Colon (tissue), 2 donors: ENCODE data around the gene SYT11.
A peak's percentile ranks its signal among the peaks of the same experiment; 100 is the strongest.
"Not testable (repeated sequence)": the region's sequence is repeated elsewhere in the genome, so short reads cannot be mapped to it uniquely, and the experiment has no call there.

Experiments used
- FAIRE-seq: peaks from 2 replicates; lab custom pipeline; 2012; peaks lifted over from hg19 to GRCh38; lab: Jason Lieb, UNC
- donor health status: control.
- donor health status: control.

SYT11 gene

DNA sequence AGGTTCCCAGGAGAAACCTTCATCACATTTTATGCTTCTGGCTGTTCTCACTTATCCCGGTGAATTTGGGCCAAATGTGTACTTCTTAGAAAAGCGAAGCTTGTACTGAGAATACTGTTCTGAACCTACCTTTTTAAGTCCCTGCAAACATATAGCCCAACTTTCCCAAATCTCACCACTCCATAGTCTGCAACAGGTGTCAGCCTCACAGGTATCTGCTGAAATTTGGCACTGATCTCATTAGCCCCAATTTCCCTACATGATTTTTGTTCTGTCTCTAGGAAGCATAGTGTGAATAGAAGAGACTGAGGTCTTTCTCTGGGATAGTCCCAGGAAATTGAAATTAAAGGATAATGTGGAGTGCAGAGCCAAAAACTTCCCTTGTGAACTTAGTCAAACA is 40.3 kb downstream of the SYT11 start:
- FAIRE-seq: no peak

DNA sequence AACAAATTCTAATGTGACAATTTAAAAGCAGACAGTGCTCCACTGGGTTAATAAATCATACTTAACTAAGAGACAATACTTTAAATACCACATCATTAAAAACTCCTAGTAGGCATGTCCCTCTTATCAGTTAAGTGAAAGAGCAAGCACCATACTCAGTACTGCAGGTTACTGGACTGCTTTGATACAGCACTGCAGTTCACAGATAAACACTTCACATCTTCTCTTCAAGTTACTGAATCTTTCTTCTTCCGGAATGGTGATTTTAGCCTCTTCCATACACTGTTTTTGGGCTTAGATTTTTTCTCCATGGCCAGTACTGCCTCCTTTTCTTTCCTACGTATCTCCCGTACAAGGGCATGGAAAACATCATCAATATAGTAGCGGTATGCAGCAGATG is 40.8 kb downstream of the SYT11 start:
- no peak for FAIRE-seq

DNA sequence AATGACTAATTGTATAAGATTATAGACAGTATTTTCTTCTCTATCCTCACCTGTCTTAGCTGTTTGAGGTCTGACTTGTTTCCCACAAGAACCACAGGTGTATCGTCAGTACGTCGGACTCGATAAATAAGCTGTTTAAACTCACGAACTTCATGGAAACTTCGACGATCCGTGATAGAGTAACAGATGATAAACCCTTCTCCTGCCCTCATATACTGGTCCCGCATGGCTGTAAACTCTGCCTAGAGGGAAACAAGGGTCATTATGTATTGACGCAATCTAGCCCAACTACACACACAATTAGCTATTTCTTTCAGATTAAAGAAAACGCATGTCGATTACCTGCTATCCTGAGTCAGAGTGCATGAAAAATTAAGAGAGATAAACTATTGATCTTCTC is 44.9 kb downstream of the SYT11 start:
- no peak for FAIRE-seq

DNA sequence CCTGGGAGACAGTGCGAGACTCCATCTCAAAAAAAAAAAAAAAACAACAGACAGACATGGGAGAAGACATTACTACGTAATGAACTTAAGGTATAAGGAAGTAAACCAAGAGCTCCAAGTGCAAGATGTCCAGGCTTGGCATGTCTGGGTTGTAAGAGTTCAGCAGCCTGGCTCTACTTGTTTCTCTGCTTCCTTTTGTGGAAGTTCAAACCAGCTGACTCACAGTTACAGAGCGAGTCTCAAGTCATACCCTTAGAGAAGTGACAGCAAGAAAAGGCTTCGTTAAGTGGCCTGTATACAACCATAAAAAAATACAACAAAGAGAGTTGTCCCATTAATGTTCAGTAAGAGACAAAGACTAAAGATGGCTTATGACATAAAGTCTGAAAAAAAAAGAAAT is 50.5 kb downstream of the SYT11 start:
- FAIRE-seq: no peak

DNA sequence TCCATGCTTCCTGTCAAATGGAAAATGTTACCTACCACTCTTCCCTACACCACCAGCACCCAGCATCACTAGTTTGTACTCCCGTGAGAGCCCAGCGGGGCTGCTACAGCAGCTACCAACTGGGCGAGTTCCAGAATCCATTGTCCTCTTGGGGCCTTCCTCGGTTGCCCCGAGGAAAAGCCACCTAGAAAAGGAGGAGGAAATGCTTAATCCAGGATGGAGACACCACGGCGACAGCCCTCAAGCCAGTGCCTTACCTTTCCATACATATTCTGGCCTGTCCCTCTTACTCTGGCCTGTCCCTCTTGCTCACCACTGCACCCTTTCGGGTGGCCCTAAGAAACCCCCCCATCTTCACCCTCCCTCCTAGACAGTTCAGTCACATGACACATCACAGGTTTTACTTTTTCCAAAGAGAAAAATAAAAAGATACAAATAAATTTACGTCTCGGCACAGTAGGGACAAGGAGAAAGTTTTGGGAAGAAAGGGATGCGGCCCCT is 51.3 kb downstream of the SYT11 start:
- FAIRE-seq: no peak

DNA sequence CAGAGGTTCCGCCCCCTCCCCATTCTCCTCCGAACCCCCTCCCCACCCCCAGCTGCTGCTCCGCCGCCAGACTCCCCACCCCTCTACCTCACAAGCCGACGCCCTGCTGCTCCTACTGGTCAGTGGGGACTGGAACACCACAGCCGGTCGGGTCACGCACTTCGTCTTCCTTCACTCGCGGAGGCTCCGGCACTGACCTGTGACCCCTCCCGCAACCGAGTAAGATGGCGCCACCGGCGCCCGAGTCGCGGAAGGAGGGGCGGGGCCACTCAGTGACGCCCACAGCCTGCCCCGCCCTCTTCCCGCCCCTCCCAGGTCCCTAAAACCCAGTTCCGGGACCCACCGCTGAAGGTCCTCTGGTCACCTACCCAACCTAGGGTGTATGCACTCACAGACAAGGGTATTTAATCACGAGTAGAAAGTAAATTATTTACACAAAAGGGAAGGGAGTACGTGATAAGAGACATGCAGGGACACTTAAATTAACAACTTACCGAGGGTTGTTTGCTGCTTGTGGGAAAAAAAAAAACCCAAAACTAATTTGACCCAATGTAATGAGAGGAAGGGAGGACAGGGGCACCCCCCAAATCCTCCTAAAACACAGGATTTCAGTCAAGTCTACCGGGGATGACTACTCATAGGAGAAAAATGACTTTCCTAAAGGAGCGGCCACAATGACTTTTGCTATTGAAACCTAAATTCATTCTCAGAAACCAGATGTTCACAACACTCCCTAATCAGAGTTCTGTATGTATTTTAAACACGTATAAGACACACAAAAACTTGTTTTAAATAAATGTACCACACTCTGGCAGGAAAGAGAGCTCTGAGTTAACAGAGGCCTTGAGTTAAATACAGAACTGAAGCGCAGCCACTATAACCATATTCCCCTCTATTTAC is 52.0 kb downstream of the SYT11 start, which contains the start of gene RIT1:
Gene RIT1 (minus strand): TSS at position 194 of the 900 bp plus-strand sequence. CDS start 588 bp downstream, outside the sequence.
- FAIRE-seq: no peak

DNA sequence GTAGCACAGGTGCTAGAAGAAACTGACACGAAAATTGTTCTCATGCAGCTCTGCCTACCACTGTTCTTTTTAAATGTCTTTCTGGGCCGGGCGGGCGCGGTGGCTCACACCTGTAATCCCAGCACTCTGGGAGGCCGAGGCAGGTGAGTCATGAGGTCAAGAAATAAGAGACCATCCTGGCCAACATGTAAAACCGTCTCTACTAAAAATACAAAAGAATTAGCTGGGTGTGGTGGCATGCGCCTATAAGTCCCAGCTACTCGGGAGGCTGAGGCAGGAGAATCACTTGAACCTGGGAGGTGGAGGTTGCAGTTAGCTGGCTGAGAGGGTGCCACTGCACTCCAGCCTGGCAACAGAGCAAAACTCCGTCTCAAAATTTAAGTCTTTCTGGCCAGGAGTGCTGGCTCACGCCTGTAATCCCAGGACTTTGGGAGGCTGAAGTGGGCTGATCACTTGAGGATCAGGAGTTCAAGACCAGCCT is 52.7 kb downstream of the SYT11 start:
- FAIRE-seq: no peak

DNA sequence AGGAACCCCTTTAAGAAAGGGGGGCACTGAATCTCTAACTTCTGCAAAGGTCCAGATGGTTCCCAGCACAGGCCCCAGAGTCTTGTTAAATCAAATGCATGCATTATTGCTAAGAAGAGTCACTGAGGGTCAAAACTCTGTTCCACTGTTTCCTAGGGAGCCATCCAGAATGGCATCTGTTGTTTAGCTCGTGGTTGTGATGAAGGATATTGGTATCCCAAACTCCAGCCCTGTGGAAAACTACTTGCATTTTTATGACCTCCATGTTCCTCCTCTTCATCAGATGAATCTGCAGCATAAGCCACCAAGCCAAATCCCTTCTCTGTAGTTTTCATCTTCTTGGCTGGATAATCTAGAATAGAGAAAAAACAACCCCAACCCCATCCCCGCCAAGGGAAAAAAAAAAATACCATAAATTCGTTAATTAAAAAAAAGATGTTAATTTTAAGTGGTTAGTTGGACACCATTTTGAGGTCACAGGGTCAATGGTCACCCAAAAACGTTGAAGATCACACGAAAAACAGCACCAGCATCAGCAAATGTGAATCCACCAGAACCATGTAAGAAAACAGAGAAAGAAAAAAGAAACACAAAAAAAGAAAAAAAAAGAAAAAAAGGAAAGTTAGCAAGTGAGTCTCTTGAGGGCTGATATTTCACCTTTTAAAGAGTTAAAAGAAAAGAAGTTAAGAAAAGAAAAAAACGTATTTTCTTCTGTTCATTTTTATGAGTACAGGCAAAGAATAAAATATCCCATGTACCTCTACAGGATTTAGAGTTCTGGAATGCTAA is 54.8 kb downstream of the SYT11 start:
- FAIRE-seq: no peak

DNA sequence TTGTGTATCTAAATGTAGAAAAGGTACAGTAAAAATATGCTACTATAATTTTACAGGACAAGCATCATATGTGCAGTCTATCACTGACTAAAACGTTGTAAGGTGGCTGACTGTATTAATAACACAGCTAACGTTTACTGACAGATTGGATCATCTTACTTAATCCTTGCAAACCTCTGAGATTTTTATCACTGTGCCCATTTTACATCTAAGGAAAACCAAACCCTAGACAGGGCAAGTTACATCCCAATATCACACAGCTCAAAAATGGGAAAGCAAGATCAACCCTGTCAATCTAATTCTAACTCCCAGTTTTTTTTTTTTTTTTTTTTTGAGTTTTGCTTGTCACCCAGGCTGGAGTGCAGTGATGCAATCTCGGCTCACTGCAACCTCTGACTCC is 59.3 kb downstream of the SYT11 start:
- FAIRE-seq: no peak

DNA sequence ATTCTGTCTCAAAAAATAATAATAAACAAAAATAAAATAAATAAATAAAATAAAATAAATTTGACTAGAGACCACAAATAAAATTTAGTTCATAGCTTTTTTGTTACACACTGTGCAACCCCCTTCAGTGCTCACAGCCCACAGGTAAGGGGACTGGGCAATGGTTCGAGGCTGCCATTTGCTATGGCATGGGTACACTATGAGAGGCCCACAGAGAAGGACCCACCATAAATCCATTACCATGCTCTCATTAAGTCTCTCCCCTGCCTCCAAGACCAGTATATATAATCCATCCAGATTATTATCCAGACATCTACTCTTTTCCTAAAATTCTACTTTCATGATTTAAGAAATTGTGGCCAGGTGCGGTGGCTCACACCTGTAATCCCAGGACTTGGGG is 60.4 kb downstream of the SYT11 start:
- FAIRE-seq: no peak

DNA sequence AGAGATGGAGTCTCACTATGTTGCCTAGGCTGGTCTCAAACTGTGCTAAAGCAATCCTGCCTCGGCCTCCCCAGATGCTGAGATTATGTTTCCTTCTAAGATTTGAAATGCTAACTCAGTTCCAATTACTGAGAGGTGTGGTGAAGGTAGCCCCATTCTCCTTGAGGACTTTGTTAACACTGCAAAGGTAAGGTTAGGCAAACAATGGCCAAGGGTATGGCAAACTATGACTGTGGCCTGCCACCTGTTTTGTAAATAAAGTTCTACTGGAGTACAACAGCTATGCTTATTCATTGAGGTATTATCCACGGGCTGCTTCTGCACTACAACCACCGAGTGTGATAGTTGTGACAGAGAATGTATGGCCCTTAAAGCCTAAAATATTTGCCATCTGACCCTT is 61.4 kb downstream of the SYT11 start:
- FAIRE-seq: no peak

DNA sequence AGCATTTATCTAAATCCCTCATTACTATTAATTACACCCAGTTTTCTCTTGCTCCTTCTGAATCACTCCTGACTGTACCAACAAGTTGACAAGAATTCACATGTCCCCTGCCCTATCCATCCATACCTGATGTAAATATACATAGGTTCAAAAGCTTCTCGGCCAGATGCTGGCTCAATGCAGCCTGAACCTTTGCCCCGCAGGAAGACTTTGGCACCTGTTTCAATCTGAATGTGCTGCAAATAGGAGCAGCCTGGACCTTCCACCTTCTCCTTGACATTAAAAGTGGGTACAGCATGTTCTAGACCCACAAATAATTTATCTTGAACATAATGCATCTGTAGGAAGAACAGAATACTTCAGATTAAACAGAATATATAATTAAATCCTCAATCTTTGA is 66.1 kb downstream of the SYT11 start:
- FAIRE-seq: no peak

DNA sequence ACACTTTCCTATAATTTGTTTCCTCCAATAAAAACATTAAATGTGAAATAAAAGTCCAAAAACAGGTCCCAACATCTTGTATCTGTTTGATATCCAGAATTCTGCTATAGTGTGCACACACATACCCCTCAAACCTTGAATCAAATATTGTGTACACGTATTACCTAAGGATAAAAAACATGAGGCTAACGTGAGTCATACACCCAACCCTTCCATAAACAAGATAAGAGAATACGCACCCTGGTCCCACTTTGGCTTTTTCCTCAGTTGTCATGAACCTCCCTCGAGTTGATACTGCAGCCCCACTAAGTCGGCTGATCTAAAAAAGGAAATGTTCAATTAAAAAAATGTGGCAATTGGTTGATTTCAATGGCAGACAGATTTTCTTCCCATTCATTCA is 69.7 kb downstream of the SYT11 start:
- FAIRE-seq: no peak

DNA sequence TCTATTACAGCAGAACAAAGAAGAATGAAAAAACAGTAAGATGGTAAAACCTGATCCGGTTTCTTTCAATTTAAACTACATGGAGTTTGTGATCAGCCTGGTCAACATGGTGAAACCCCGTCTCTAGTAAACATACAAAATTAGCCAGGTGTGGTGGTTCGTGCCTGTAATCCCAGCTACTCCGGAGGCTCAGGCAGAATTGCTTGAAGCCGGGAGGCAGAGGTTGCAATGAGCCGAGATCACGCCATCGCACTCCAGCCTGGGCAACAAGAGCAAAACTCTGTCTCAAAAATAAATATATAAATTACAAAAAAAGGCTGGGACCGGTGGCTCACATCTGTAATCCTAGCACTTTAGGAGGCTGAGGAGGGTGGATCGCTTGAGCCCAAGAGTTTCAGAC is 71.4 kb downstream of the SYT11 start:
- not testable (repeated sequence) for FAIRE-seq

DNA sequence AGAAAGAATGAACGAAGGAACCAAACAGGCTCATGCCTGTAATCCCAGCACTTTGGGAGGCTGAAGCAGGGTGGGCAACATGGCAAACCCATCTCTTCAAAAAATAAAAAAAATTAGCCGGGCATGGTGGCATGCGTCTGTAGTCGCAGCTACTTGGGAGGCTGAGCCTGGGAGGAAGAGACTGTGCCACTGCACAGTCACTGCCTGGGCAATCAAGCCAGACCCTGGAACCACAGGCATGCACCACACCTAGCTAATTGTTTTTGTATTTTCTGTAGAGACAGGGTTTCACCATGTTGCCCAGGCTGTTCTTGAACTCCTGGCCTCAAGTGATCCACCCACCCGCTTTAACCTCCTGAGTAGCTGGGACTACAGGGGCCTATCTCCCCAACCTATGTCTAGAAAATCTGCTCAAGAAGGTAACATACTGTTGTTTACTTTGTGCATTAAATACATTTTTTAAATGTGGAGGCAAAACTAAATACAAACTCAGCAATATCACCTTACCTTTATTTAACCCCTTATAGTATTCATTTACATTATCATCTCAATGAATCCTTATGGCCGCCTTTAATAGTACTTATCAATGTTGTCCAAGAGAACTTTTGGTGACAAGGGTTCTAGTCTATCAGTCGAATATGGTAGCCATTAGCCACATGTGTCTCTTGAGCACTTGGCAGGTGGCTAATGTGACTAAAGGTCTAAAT is 72.1 kb downstream of the SYT11 start:
- FAIRE-seq: no peak

DNA sequence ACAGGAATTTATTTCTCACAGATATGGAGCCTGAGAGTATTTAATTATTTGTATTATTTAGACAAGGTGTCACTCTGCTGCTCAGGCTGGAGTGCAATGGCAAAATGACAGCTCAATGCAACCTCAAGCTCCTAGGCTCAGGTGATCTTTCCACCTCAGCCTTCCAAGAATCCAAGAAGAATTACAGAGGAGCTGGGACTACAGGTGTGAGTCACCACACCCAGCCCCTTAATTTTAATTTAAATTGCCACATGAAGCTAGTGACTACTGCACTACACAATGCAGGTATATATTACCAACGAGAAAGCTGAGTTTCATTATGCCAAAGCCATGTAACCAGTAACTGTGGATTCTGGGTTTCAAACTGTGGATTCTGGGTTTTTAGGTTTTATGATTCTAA is 72.7 kb downstream of the SYT11 start:
- FAIRE-seq: no peak

DNA sequence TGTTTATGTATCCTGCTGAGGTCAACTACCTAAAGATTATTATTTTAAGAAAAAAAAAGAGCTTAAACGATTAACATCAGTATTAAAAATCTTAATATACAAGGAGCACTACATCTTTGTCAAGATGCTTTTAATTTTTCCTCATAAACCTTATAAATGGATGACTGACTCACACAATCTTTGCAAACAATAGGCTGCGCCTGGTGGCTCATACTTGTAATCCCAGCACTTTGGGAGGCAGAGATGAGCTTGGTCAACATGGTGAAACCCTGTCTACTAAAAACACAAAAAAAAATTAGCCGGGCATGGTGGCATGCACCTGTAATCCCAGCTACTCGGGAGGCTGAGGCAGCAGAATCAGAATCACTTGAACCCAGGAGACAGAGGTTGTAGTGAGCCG is 73.1 kb downstream of the SYT11 start:
- FAIRE-seq: no peak

DNA sequence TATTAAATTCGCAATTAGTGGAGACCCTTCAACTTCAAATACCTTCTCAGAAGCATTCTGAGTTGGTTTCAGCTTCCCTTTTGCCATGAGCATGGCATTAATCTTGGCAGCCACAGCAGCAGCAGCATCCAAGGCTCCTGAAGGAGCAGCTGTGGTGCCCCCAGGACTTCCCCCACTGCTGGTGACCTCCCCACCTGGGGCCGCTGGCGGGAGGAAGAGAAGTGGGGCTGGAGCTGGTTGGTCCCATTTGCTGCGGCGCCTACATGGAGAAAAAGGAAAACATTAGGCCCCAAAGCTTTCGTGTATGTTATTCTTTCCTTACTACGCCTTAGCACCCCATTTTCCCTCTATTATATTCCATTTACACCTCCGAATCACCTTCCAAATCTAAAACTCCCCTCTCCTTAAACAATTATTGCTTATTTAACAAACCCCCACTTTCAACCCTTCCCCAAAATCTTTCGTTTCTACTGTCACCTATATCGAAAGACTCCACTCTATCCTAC is 74.3 kb downstream of the SYT11 start:
- no peak for FAIRE-seq

DNA sequence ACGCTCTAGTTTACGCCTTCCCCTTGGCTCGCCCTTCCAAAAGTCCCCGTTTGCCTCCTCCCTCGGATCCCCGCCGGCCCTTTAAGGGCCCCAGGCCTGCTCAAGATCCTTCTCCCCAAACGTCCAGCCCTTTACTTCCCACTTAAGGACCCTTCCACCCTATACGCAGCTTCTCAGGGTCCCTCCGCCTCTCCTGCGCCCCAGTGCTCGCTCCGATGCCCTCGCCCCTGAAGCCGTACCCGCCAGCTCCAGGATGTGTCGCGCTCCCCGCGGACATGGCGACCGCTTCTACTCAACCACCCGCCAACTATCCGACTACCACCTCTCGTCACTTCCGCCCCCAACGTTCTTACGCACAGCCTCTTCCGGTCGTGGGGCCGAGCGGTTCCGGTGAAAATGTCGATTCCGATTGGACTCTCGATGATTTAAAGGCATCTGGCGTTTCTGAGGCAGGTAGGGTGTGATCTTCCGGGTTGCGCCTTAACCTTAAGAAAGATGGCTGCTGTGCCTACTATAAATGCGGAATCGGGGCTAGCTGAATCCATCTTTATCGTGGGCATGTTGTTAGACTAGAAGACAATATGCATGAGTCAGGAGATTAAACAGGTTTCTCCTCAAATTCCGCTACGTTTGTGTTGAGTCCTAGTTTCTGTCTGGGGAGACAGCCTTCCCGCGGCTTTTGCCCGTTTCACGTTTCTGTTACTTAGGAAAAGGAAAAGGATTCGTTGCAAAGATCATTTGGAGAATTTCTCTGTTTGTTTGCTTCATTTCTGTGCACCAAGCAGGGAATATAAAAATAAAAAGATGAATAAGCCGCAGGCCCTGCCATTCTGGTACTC is 74.9 kb downstream of the SYT11 start, which contains the start of gene KHDC4:
Gene KHDC4 (minus strand): TSS at position 317 of the 839 bp plus-strand sequence. CDS start 40 bp downstream, at position 277.
- FAIRE-seq: peak; percentile 91
